Inflammatory macrophage (primary cell): ENCODE measurements around the gene RASGRP3.
"Not testable (repeated sequence)": the region's sequence is repeated elsewhere in the genome, so short reads cannot be mapped to it uniquely, and the experiment has no call there.

Experiments used
- DNase-seq, 2 donors: peaks; one replicate each; pipeline ENCODE4 v3.0.0-alpha.2; 2020 to 2022
- total RNA-seq, 18 experiments: gene quantifications; one replicate each; lab custom pipeline; 2026; ENCODE audit warnings: mixed read lengths in 6 of 18, inconsistent platforms in 2 of 18; lab: John Stamatoyannopoulos, UW

RASGRP3 gene
- 51.8 to 244 (median 132) reads per million in 18 experiments for total RNA-seq

- DNase-seq, result peak; percentile 79 to 85
These were observed at the start of gene RASGRP3 for GRCh38 chr2:33476131-33476792. TSS of gene RASGRP3 (plus strand) at chr2:33476649. CDS start at chr2:33515137, 38,488 bp downstream.

GRCh38 chr2:33426666-33427231 lies 49.7 kb upstream of the RASGRP3 start:
- no peak for DNase-seq

- DNase-seq, result no peak
These were observed 46.4 kb upstream of the RASGRP3 start for GRCh38 chr2:33430077-33430476.

GRCh38 chr2:33430856-33431255 lies 45.6 kb upstream of the RASGRP3 start:
- no peak for DNase-seq

- no peak for DNase-seq
These were observed 43.6 kb upstream of the RASGRP3 start for GRCh38 chr2:33432871-33433270.

GRCh38 chr2:33433279-33434235 lies 42.9 kb upstream of the RASGRP3 start:
- DNase-seq, result no peak

GRCh38 chr2:33435518-33435917 lies 40.9 kb upstream of the RASGRP3 start:
- DNase-seq, result no peak

GRCh38 chr2:33436083-33436482 lies 40.4 kb upstream of the RASGRP3 start:
- no peak for DNase-seq

- no peak for DNase-seq
These were observed 39.2 kb upstream of the RASGRP3 start for GRCh38 chr2:33437297-33437696.

GRCh38 chr2:33437815-33438214 lies 38.6 kb upstream of the RASGRP3 start:
- no peak for DNase-seq

- DNase-seq, result peak; percentile 58 to 71
These were observed 35.1 kb upstream of the RASGRP3 start for GRCh38 chr2:33441235-33441810.

- not testable (repeated sequence) for DNase-seq
These were observed 34.4 kb upstream of the RASGRP3 start for GRCh38 chr2:33442052-33442451.

- no peak for DNase-seq
These were observed 33.8 kb upstream of the RASGRP3 start for GRCh38 chr2:33442528-33443079.

GRCh38 chr2:33443274-33443829 lies 33.1 kb upstream of the RASGRP3 start:
- DNase-seq, result peak; percentile 39 to 70

- DNase-seq, result peak in 1 of 2 donors; percentile 40
These were observed 31.5 kb upstream of the RASGRP3 start for GRCh38 chr2:33444967-33445366.

- DNase-seq, result no peak
These were observed 28.1 kb upstream of the RASGRP3 start for GRCh38 chr2:33448220-33448899.

GRCh38 chr2:33451214-33451613 lies 25.2 kb upstream of the RASGRP3 start:
- DNase-seq, result no peak

- DNase-seq, result no peak
These were observed 24.6 kb upstream of the RASGRP3 start for GRCh38 chr2:33451825-33452224.

- no peak for DNase-seq
These were observed 23.9 kb upstream of the RASGRP3 start for GRCh38 chr2:33452545-33452944.

- no peak for DNase-seq
These were observed 22.5 kb upstream of the RASGRP3 start for GRCh38 chr2:33453905-33454479.

GRCh38 chr2:33457556-33458247 lies 18.7 kb upstream of the RASGRP3 start:
- DNase-seq, result peak; percentile 16 to 52
